H1 (cell line): Measurements from ENCODE around the gene YTHDF2. TPM values are rescaled to one million over a fixed set of nuclear protein-coding genes. Genes with fewer than 3 reads are reported as not detected.

Experiments used
- CTCF ChIA-PET: fragments of 300-600 bp; sonication (Branson Sonifier 250); formaldehyde crosslinking; loops from one replicate; lab custom pipeline; 2021; ENCODE audit not compliant: partially characterized antibody; lab: Charles Lee
- POLR2A ChIA-PET: fragments of 300-600 bp; sonication (Branson Sonifier 250); formaldehyde crosslinking; loops from one replicate; lab custom pipeline; 2021; ENCODE audit warnings: inconsistent platforms; ENCODE audit not compliant: partially characterized antibody; lab: Charles Lee
- DNase-seq, 2 experiments: peaks; one replicate each; pipeline versions ENCODE4 v3.0.0 to v3.0.0-alpha.2; 2010 to 2022; ENCODE audit warnings: low spot score in 2 of 2, low read depth in 1 of 2, mixed read lengths in 1 of 2
- FAIRE-seq: peaks from 2 replicates; lab custom pipeline; 2011; peaks lifted over from hg19 to GRCh38; lab: Jason Lieb, UNC
- H2AFZ ChIP-seq: 2 replicates; pipeline ENCODE4 v1.8.1; 2012; ENCODE audit warnings: low read length, inconsistent platforms
- H2AK5ac ChIP-seq: 2 replicates; pipeline ENCODE4 v1.6.1; 2013; ENCODE audit warnings: low read depth, low read length
- H2BK120ac ChIP-seq: replicated peaks from 2 replicates; pipeline ENCODE3; 2013; ENCODE audit warnings: low read depth, low read length, inconsistent platforms
- H2BK12ac ChIP-seq: 2 replicates; pipeline ENCODE4 v1.6.1; 2013; ENCODE audit warnings: low read depth, low read length
- H2BK15ac ChIP-seq: 2 replicates; pipeline ENCODE4 v1.6.1; 2013; ENCODE audit warnings: low read length
- H2BK20ac ChIP-seq: 2 replicates; pipeline ENCODE4 v1.6.1; 2013; ENCODE audit warnings: low read length
- H2BK5ac ChIP-seq: 2 replicates; pipeline ENCODE4 v1.6.1; 2013; ENCODE audit warnings: low read depth, low read length
- H3K14ac ChIP-seq: 2 replicates; pipeline ENCODE4 v1.6.1; 2013; ENCODE audit warnings: inconsistent platforms; ENCODE audit not compliant: insufficient read length
- H3K18ac ChIP-seq: 2 replicates; pipeline ENCODE4 v1.6.1; 2013; ENCODE audit warnings: low read length; ENCODE audit errors: extremely low read depth
- H3K23ac ChIP-seq: 2 replicates; pipeline ENCODE4 v1.6.1; 2013; ENCODE audit warnings: inconsistent platforms; ENCODE audit not compliant: insufficient read length
- H3K23me2 ChIP-seq: 2 replicates; pipeline ENCODE4 v1.6.1; 2013; ENCODE audit warnings: low read depth, low read length
- H3K27ac ChIP-seq: 2 replicates; pipeline ENCODE4 v1.6.1; 2011; ENCODE audit warnings: low read depth, low read length, inconsistent platforms
- H3K27me3 ChIP-seq, 4 experiments: replicated peaks in 1 of 4; 1 replicate in 1 of 4; 2 replicates in 3 of 4; pipeline versions ENCODE4 v1.6.1 to v1.8.1; 2011 to 2013; ENCODE audit warnings: low read length in 3 of 4, mild to moderate bottlenecking in 3 of 4, inconsistent platforms in 2 of 4, mixed read lengths in 2 of 4, moderate library complexity in 1 of 4; ENCODE audit not compliant: control insufficient read depth in 3 of 4, insufficient read depth in 3 of 4; ENCODE audit errors: extremely low read depth in 1 of 4
- H3K36me3 ChIP-seq, 4 experiments: 2 replicates each; pipeline versions ENCODE4 v1.6.1 to v1.8.1; 2011 to 2013; ENCODE audit warnings: mild to moderate bottlenecking in 4 of 4, low read length in 3 of 4, moderate library complexity in 2 of 4, control low read depth in 1 of 4, inconsistent platforms in 1 of 4; ENCODE audit not compliant: insufficient read depth in 4 of 4, control insufficient read depth in 2 of 4
- H3K4ac ChIP-seq: replicated peaks from 2 replicates; pipeline ENCODE3; 2013; ENCODE audit warnings: low read length, low read depth, mixed read lengths, inconsistent platforms; ENCODE audit not compliant: insufficient read length
- H3K4me1 ChIP-seq, 4 experiments: replicated peaks in 1 of 4; 1 replicate in 1 of 4; 2 replicates in 3 of 4; pipeline versions ENCODE4 v1.6.1 to v1.8.1; 2011 to 2013; ENCODE audit warnings: low read length in 3 of 4, inconsistent platforms in 2 of 4, mixed read lengths in 1 of 4; ENCODE audit not compliant: insufficient read depth in 4 of 4, control insufficient read depth in 3 of 4
- H3K4me2 ChIP-seq, 2 experiments: 2 replicates each; pipeline versions ENCODE4 v1.6.1 to v1.8.1; 2011 to 2013; ENCODE audit warnings: low read depth in 2 of 2, low read length in 2 of 2, control low read depth in 1 of 2, inconsistent platforms in 1 of 2, mild to moderate bottlenecking in 1 of 2; ENCODE audit not compliant: insufficient read depth in 1 of 2
- H3K4me3 ChIP-seq, 4 experiments: fragments of 200-600, 300-600 bp in 1 of 4; sonication (generic), shearing (Covaris generic), sonication (Bioruptor Twin) in 1 of 4; 2 replicates each; pipeline versions ENCODE4 v1.5.1 to v1.8.1; 2011 to 2016; ENCODE audit warnings: low read length in 4 of 4, low read depth in 3 of 4, control low read depth in 2 of 4, inconsistent platforms in 2 of 4, mild to moderate bottlenecking in 2 of 4, mixed read lengths in 1 of 4, moderate library complexity in 1 of 4; ENCODE audit not compliant: insufficient read depth in 2 of 4; ENCODE audit errors: extremely low read depth in 1 of 4
- H3K56ac ChIP-seq: replicated peaks from 2 replicates; pipeline ENCODE3; 2013; ENCODE audit warnings: low read depth, mild to moderate bottlenecking, mixed read lengths, low read length, inconsistent platforms; ENCODE audit not compliant: insufficient read length
- H3K79me1 ChIP-seq: 2 replicates; pipeline ENCODE4 v1.6.1; 2013; ENCODE audit warnings: low read depth, low read length, control low read depth
- H3K79me2 ChIP-seq, 2 experiments: 2 replicates each; pipeline versions ENCODE4 v1.6.1 to v1.8.1; 2012 to 2013; ENCODE audit warnings: low read length in 2 of 2, mild to moderate bottlenecking in 2 of 2, inconsistent platforms in 1 of 2; ENCODE audit not compliant: insufficient read depth in 2 of 2, control insufficient read depth in 1 of 2
- H3K9ac ChIP-seq, 4 experiments: replicated peaks in 1 of 4; 1 replicate in 1 of 4; 2 replicates in 3 of 4; pipeline versions ENCODE4 v1.6.1 to v1.8.1; 2011 to 2013; ENCODE audit warnings: low read depth in 3 of 4, low read length in 3 of 4, control low read depth in 2 of 4, mild to moderate bottlenecking in 2 of 4, moderate library complexity in 2 of 4, inconsistent platforms in 1 of 4; ENCODE audit errors: extremely low read depth in 1 of 4
- H3K9me3 ChIP-seq, 2 experiments: 2 replicates each; pipeline versions ENCODE4 v1.6.1 to v1.8.1; 2012 to 2013; ENCODE audit warnings: mild to moderate bottlenecking in 2 of 2, moderate library complexity in 2 of 2, control low read depth in 1 of 2, inconsistent platforms in 1 of 2, low read depth in 1 of 2, low read length in 1 of 2, mixed read lengths in 1 of 2; ENCODE audit not compliant: insufficient read depth in 2 of 2
- H4K20me1 ChIP-seq, 2 experiments: replicated peaks in 1 of 2; 2 replicates each; pipeline versions ENCODE3 to v1.8.1; 2011 to 2013; ENCODE audit warnings: inconsistent platforms in 2 of 2, low read length in 2 of 2, mild to moderate bottlenecking in 1 of 2; ENCODE audit not compliant: insufficient read depth in 2 of 2, control insufficient read depth in 1 of 2
- H4K5ac ChIP-seq: 2 replicates; pipeline ENCODE4 v1.6.1; 2013; ENCODE audit warnings: low read length, low read depth, mixed read lengths, inconsistent platforms; ENCODE audit not compliant: insufficient read length
- H4K8ac ChIP-seq: 2 replicates; pipeline ENCODE4 v1.8.0; 2013; ENCODE audit warnings: mild to moderate bottlenecking, moderate library complexity, low read length, inconsistent platforms; ENCODE audit not compliant: insufficient read depth; ENCODE audit errors: extremely low read depth
- H4K91ac ChIP-seq: replicated peaks from 2 replicates; pipeline ENCODE3; 2013; ENCODE audit warnings: low read length, mixed read lengths, inconsistent platforms; ENCODE audit not compliant: insufficient read length
- CHD2 ChIP-seq: IDR thresholded peaks from 2 replicates; pipeline ENCODE4 v1.6.1; 2012; ENCODE audit warnings: low read length, improper control_type of control experiment
- EZH2 ChIP-seq: fragments of 200-600 bp; sonication (generic); IDR thresholded peaks from 2 replicates; pipeline ENCODE4 v1.7.1; 2012; ENCODE audit warnings: low read depth, mild to moderate bottlenecking, moderate library complexity, low read length, inconsistent platforms; ENCODE audit not compliant: severe bottlenecking
- HDAC6 ChIP-seq: IDR thresholded peaks from one replicate; pipeline ENCODE4 v1.7.1; 2012; ENCODE audit warnings: low read depth, mild to moderate bottlenecking, inconsistent platforms, low read length, moderate library complexity
- RAD21 ChIP-seq, 2 experiments: IDR thresholded peaks in 1 of 2; conservative IDR thresholded peaks in 1 of 2; 2 replicates each; pipeline ENCODE4 v1.6.1; 2011; ENCODE audit warnings: low read depth in 2 of 2, low read length in 2 of 2, improper control_type of control experiment in 1 of 2, inconsistent platforms in 1 of 2, mild to moderate bottlenecking in 1 of 2, moderate library complexity in 1 of 2
- SIX5 ChIP-seq: IDR thresholded peaks from 2 replicates; pipeline ENCODE4 v1.6.1; 2011; ENCODE audit warnings: mild to moderate bottlenecking, low read depth, low read length
- SUZ12 ChIP-seq: fragments of 200-600 bp; sonication (generic); IDR thresholded peaks from 2 replicates; pipeline ENCODE4 v1.6.1; 2012; ENCODE audit warnings: mild to moderate bottlenecking, inconsistent platforms, low read length, moderate library complexity, mixed read lengths
- TEAD4 ChIP-seq: IDR thresholded peaks from 2 replicates; pipeline ENCODE4 v1.6.1; 2012; ENCODE audit warnings: low read depth, low read length, inconsistent platforms, mixed read lengths
- WGBS, 2 experiments: shearing (Covaris generic) in 1 of 2; methylation state at CpG; one replicate each; pipeline versions ENCODE4 v1.1.6 to v1.1.7; 2013 to 2015; ENCODE audit warnings: low lambda C conversion rate in 2 of 2, mixed read lengths in 2 of 2, inconsistent platforms in 1 of 2, low coverage in 1 of 2, missing lambda C conversion rate in 1 of 2; ENCODE audit not compliant: insufficient replicate concordance in 2 of 2, insufficient coverage in 1 of 2, insufficient read length in 1 of 2; ENCODE audit errors: extremely low coverage in 1 of 2, missing lambda C conversion rate in 1 of 2; 5-methylcytosine and 5-hydroxymethylcytosine counted together
- polyA plus RNA-seq, 7 experiments: library from polyadenylated mRNA; depleted of rRNA in 3 of 7; stranded (reverse) in 5 of 7; unstranded in 2 of 7; fragments of >200 nt in 5 of 7; fragments of 200-250 nt in 2 of 7; gene quantifications; 1 replicate in 5 of 7; 2 replicates in 1 of 7; 4 replicates in 1 of 7; pipeline versions ENCODE4 v1.2.1 to v1.2.3, GENCODE V29; 2011 to 2013; ENCODE audit warnings: missing spikeins in 2 of 7, mixed read lengths in 2 of 7
- total RNA-seq: library from RNA; stranded (reverse); fragmentation: NEBNext Ultra II Directional; extraction: Animal tissue kit (Norgen Biotek cat#: 25700); gene quantifications from 2 replicates; pipeline ENCODE4 v1.2.1, GENCODE V29; 2021

The YTHDF2 gene
- total and polyA plus RNA-seq, 2 of the 8 experiments (the other 6 are each of a cell fraction or from before 2014, with no cell fraction given) = 128 to 164 TPM

DNA sequence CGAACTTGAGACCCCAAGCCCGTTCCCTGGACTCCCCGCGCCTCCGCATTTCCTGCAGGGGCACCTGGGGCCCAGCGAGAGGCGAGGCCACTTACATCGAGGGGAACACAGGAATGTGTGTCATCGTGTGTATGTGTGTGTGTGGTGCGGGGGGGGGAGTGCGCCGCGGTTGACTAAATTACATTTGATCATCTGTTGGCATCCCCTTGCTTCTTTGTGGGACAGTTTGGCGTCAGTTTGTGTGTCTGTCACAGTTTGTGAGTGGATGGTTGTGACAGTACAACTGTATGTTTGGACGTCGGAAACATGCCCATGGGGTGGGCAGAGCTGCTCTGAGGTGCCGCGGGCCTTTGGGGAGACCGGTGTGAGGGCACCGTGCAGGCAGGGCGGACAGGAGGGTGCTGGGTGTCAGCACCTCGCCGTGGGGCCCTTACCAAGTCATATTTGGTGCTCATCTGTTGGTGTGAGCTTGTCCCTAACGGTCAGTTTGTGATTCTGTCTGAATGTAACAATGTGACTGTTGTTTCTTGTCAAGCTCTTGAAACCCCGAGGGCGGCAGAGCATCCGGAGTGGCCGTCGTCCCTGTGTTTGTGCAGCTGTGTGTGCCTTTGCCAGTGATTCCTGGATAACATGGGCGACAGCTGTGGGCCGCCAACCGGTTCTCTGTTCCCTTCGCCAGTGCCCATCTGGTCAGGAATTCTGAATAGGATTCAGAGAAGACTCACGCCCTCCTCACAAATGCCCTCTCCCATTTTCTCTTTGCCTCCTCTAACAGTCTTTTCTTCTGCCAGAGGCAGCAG, 76.1 kb downstream of the YTHDF2 start:
- Histone ChIP-seq H3K4me1 (peaks cover 0 to 16% (median 5%) of the 10 kb centered on the region in 4 experiments; a peak in 4 of 7 replicates), H3K79me1 (no peaks in the 10 kb centered on the region; the same call in 1 of the 2 replicates), H3K36me3 (no peaks in the 10 kb centered on the region), H3K79me2 (no peaks in the 10 kb centered on the region), H3K9ac (peak overlapping the region in 2 of 4 experiments; percentile 34 to 44; a peak in 4 of 7 replicates), H3K23ac (no peak overlapping the region), H3K4me2 (peak overlapping the region; percentile 63 to 86), H3K4ac (peak overlapping the region; percentile 11), H3K56ac (no peak overlapping the region), H3K9me3 (no peaks in the 10 kb centered on the region), H2BK12ac (peak overlapping the region; percentile 92; the same call in 1 of the 2 replicates), H2BK20ac (peak overlapping the region; percentile 80; the same call in 1 of the 2 replicates), H2AFZ (peak overlapping the region; percentile 48; the same call in 1 of the 2 replicates), H3K27me3 (peaks cover 16 to 43% (median 32%) of the 10 kb centered on the region in 4 experiments), H4K91ac (no peak overlapping the region), H4K8ac (peak overlapping the region; percentile 68), H2BK15ac (peak overlapping the region; percentile 95), H3K14ac (no peak overlapping the region), H3K18ac (peak overlapping the region; percentile 99), H2BK120ac (peak overlapping the region; percentile 47), H4K5ac (no peak overlapping the region), H2AK5ac (peak overlapping the region; percentile 77), H3K23me2 (peaks cover 4% of the 10 kb centered on the region; the same call in 1 of the 2 replicates), H2BK5ac (peak overlapping the region; percentile 32; the same call in 1 of the 2 replicates), H3K4me3 (peak overlapping the region; percentile 29 to 60 (median 44)), H4K20me1 (no peaks in the 10 kb centered on the region), H3K27ac (no peak overlapping the region)
- FAIRE-seq = no peak
- no peak for DNase-seq
- TF ChIP-seq EZH2 (peak; percentile 37), RAD21 (IDR thresholded peaks at IDR 0.05 in 1 of 2, conservative IDR thresholded peaks at IDR 0.05 in 1 of 2; ENCODE audit: low read depth in 2 of 2, low read length in 2 of 2) (no peak), CHD2 (no peak), TEAD4 (0 out of 2 replicates have a peak, but pooled peaks have one; percentile 34), SIX5 (no peak), SUZ12 (peak; percentile 59; the same call in 1 of the 2 replicates), HDAC6 (no peak)
- WGBS, 2 experiments = 55% methylated on average over 34 of the region's 34 CpGs; no CpG with 5 or more reads in 1 of the 2 experiments
- POLR2A ChIA-PET = interaction anchor here (0.6 to 1.2 kb wide), 4 partner anchors 11 to 65 kb away, joined by 3 to 6 read pairs (median 3); no protein-coding TSS in a partner anchor
- CTCF ChIA-PET = interaction anchor here (0.7 to 5.9 kb wide), 3 partner anchors 13 to 65 kb away, joined by 3 to 40 read pairs (median 3); no protein-coding TSS in a partner anchor
